NCI-H2081 treated with DMSO at 0.1 percent for 48 hours (cell line): ENCODE results near the gene DGCR2.

Experiments
- DNase-seq: peaks from one replicate; lab custom pipeline; 2025; lab: John Stamatoyannopoulos, UW

Gene DGCR2

GRCh38 chr22:19126309-19127273 is 4.4 kb upstream of the DGCR2 start:
- no peak for DNase-seq

GRCh38 chr22:19125474-19126308 is 3.5 kb upstream of the DGCR2 start:
- no peak for DNase-seq

GRCh38 chr22:19125011-19125410 is 2.8 kb upstream of the DGCR2 start:
- DNase-seq = no peak

- no peak for DNase-seq
Observed at GRCh38 chr22:19124377-19124776, 2.2 kb upstream of the DGCR2 start.

- no peak for DNase-seq
Observed at GRCh38 chr22:19123936-19124335, 1.7 kb upstream of the DGCR2 start.

GRCh38 chr22:19122752-19123492 is 710 bp upstream of the DGCR2 start:
- no peak for DNase-seq

- no peak for DNase-seq
Observed at GRCh38 chr22:19121631-19122142, 525 bp downstream of the DGCR2 start.

- no peak for DNase-seq
Observed at GRCh38 chr22:19120829-19121630, 1.2 kb downstream of the DGCR2 start.

- DNase-seq = no peak
Observed at GRCh38 chr22:19119949-19120348, 2.3 kb downstream of the DGCR2 start.

- no peak for DNase-seq
Observed at GRCh38 chr22:19118329-19118880, 3.8 kb downstream of the DGCR2 start.

GRCh38 chr22:19117111-19117512 is 5.1 kb downstream of the DGCR2 start:
- no peak for DNase-seq

GRCh38 chr22:19115628-19116027 is 6.6 kb downstream of the DGCR2 start:
- DNase-seq = no peak

GRCh38 chr22:19114984-19115552 is 7.1 kb downstream of the DGCR2 start:
- DNase-seq = no peak

GRCh38 chr22:19113429-19113828 is 8.8 kb downstream of the DGCR2 start:
- no peak for DNase-seq

- no peak for DNase-seq
Observed at GRCh38 chr22:19111584-19111983, 10.6 kb downstream of the DGCR2 start.

- DNase-seq = no peak
Observed at GRCh38 chr22:19111140-19111539, 11.1 kb downstream of the DGCR2 start.

GRCh38 chr22:19110646-19111045 is 11.6 kb downstream of the DGCR2 start:
- DNase-seq = no peak

GRCh38 chr22:19110064-19110458 is 12.2 kb downstream of the DGCR2 start:
- DNase-seq = no peak

- no peak for DNase-seq
Observed at GRCh38 chr22:19109198-19110063, 12.8 kb downstream of the DGCR2 start.
